Calu3 (cell line): ENCODE data around the gene PNKP. TPM values are rescaled to one million over a fixed set of nuclear protein-coding genes. Genes with fewer than 3 reads are reported as not detected.

Experiments used
- BruUV-seq: library from RNA; stranded (reverse); fragments of 400-500 nt; replicated peaks from 2 replicates; lab custom pipeline; 2021; lab: Mats Ljungman, UMichigan
- CTCF ChIA-PET: fragments of 300-600 bp; sonication (Branson Sonifier 250); formaldehyde crosslinking; loops from one replicate; lab custom pipeline; 2022; ENCODE audit warnings: antibody characterized with exemption; lab: Charles Lee
- DNase-seq: peaks from one replicate; pipeline ENCODE4 v3.0.0; 2022
- H3K27ac Mint-ChIP-seq: one replicate; pipeline ENCODE4 v1.8.0; 2022; ENCODE audit warnings: mixed read lengths; ENCODE audit not compliant: unreplicated experiment
- H3K27me3 Mint-ChIP-seq: one replicate; pipeline ENCODE4 v1.8.0; 2022; ENCODE audit warnings: mixed read lengths; ENCODE audit not compliant: unreplicated experiment
- H3K36me3 Mint-ChIP-seq: one replicate; pipeline ENCODE4 v1.8.0; 2022; ENCODE audit warnings: mild to moderate bottlenecking, moderate library complexity, mixed read lengths; ENCODE audit not compliant: insufficient read depth, unreplicated experiment
- H3K4me1 Mint-ChIP-seq: one replicate; pipeline ENCODE4 v1.8.0; 2022; ENCODE audit warnings: mild to moderate bottlenecking, low read depth, mixed read lengths; ENCODE audit not compliant: unreplicated experiment
- H3K4me3 Mint-ChIP-seq: one replicate; pipeline ENCODE4 v1.8.0; 2022; ENCODE audit warnings: mild to moderate bottlenecking, low read depth, moderate library complexity, mixed read lengths; ENCODE audit not compliant: unreplicated experiment
- H3K9me3 Mint-ChIP-seq: one replicate; pipeline ENCODE4 v1.8.0; 2022; ENCODE audit warnings: low read depth, mixed read lengths; ENCODE audit not compliant: unreplicated experiment
- intact Hi-C: fragments of 100-400 bp; cut with micrococcal nuclease; formaldehyde crosslinking; loops from one replicate; pipeline ENCODE4 v1.10.0; 2022; ENCODE audit not compliant: unreplicated experiment
- total RNA-seq: library from RNA; stranded (reverse); gene quantifications from 2 replicates; pipeline ENCODE4 v1.2.3, GENCODE V29; 2022
- TF ChIP-seq, protein P1 (sequence below): fragments of 200-600 bp; IDR thresholded peaks from one replicate; pipeline ENCODE4 v1.8.0; 2022; ENCODE audit warnings: antibody characterized with exemption; ENCODE audit not compliant: unreplicated experiment

Gene PNKP
- total RNA-seq, 1 experiment from 2014 or later = 189 TPM

GRCh38 chr19:49883094-49883493, 15.7 kb upstream of the PNKP start:
- peaks cover 13% of the 10 kb centered on the region for H3K4me1 Mint-ChIP-seq
- no peaks in the 10 kb centered on the region for H3K9me3 Mint-ChIP-seq
- TF ChIP-seq, protein P1, sequence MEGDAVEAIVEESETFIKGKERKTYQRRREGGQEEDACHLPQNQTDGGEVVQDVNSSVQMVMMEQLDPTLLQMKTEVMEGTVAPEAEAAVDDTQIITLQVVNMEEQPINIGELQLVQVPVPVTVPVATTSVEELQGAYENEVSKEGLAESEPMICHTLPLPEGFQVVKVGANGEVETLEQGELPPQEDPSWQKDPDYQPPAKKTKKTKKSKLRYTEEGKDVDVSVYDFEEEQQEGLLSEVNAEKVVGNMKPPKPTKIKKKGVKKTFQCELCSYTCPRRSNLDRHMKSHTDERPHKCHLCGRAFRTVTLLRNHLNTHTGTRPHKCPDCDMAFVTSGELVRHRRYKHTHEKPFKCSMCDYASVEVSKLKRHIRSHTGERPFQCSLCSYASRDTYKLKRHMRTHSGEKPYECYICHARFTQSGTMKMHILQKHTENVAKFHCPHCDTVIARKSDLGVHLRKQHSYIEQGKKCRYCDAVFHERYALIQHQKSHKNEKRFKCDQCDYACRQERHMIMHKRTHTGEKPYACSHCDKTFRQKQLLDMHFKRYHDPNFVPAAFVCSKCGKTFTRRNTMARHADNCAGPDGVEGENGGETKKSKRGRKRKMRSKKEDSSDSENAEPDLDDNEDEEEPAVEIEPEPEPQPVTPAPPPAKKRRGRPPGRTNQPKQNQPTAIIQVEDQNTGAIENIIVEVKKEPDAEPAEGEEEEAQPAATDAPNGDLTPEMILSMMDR = no peak
- H3K27me3 Mint-ChIP-seq = no peaks in the 10 kb centered on the region
- no TSS peak for BruUV-seq
- intact Hi-C loops = no loop called here
- no peak for DNase-seq
- H3K36me3 Mint-ChIP-seq = peaks cover 7% of the 10 kb centered on the region
- no peak overlapping the region for H3K4me3 Mint-ChIP-seq
- H3K27ac Mint-ChIP-seq = no peak overlapping the region
- CTCF ChIA-PET = no interaction called here

- Mint-ChIP-seq H3K4me1 (peaks cover 17% of the 10 kb centered on the region), H3K9me3 (no peaks in the 10 kb centered on the region), H3K36me3 (peaks cover 2% of the 10 kb centered on the region), H3K4me3 (no peak overlapping the region), H3K27ac (no peak overlapping the region), H3K27me3 (no peaks in the 10 kb centered on the region)
- no peak for DNase-seq
- intact Hi-C loops = no loop called here
- BruUV-seq = no TSS peak
- CTCF ChIA-PET = no interaction called here
- TF ChIP-seq, protein P1 = no peak
Observed at GRCh38 chr19:49882643-49883042, 15.3 kb upstream of the PNKP start.

- DNase-seq = no peak
Observed at GRCh38 chr19:49881672-49882394, 14.5 kb upstream of the PNKP start.

GRCh38 chr19:49881186-49881585, 13.8 kb upstream of the PNKP start:
- H3K4me3 Mint-ChIP-seq = no peak overlapping the region
- DNase-seq = no peak
- no TSS peak for BruUV-seq

More at GRCh38 chr19:49881672-49882394, 14.5 kb upstream of the PNKP start:
- Mint-ChIP-seq H3K9me3 (no peaks in the 10 kb centered on the region), H3K36me3 (no peaks in the 10 kb centered on the region), H3K27me3 (no peaks in the 10 kb centered on the region), H3K4me3 (no peak overlapping the region), H3K27ac (no peak overlapping the region), H3K4me1 (peaks cover 17% of the 10 kb centered on the region)
- TF ChIP-seq, protein P1 = no peak
- no TSS peak for BruUV-seq
- intact Hi-C loops = no loop called here
- CTCF ChIA-PET = no interaction called here

More at GRCh38 chr19:49881186-49881585, 13.8 kb upstream of the PNKP start:
- TF ChIP-seq, protein P1 = no peak
- Mint-ChIP-seq H3K4me1 (peaks cover 17% of the 10 kb centered on the region), H3K27ac (no peak overlapping the region), H3K27me3 (no peaks in the 10 kb centered on the region), H3K36me3 (no peaks in the 10 kb centered on the region), H3K9me3 (no peaks in the 10 kb centered on the region)
- intact Hi-C loops = no loop called here
- CTCF ChIA-PET = no interaction called here
